Tibial artery (tissue), 4 donors: ENCODE results near the gene SH2D1B.

Experiments
- DNase-seq, 2 donors: peaks; one replicate each; pipeline ENCODE4 v3.0.0-alpha.2; 2019
- H3K27ac ChIP-seq, 2 donors: fragments of 200-600 bp; sonication (generic) in 1 of 2; 1 replicate in 1 of 2; 2 replicates in 1 of 2; pipeline ENCODE4 v1.5.1; 2018 to 2019; ENCODE audit warnings: mild to moderate bottlenecking in 1 of 2
- H3K27me3 ChIP-seq, 2 donors: fragments of 200-600 bp; sonication (generic) in 1 of 2; one replicate each; pipeline versions ENCODE4 v1.5.1 to v1.6.0; 2016 to 2019
- H3K36me3 ChIP-seq, 3 donors: fragments of 200-600 bp; sonication (generic) in 2 of 3; one replicate each; pipeline ENCODE4 v1.5.1; 2016 to 2019; ENCODE audit warnings: mild to moderate bottlenecking in 2 of 3
- H3K4me1 ChIP-seq, 4 donors: fragments of 200-600 bp; sonication (generic) in 2 of 4; 1 replicate in 3 of 4; 2 replicates in 1 of 4; pipeline ENCODE4 v1.5.1; 2016 to 2019
- H3K4me3 ChIP-seq, 2 donors: fragments of 200-600 bp; sonication (generic) in 1 of 2; 1 replicate in 1 of 2; 2 replicates in 1 of 2; pipeline ENCODE4 v1.5.1; 2018 to 2019; ENCODE audit warnings: mild to moderate bottlenecking in 2 of 2
- H3K9me3 ChIP-seq, 3 donors: fragments of 200-600 bp; sonication (generic) in 1 of 3; one replicate each; pipeline ENCODE4 v1.5.1; 2016 to 2019
- CTCF ChIP-seq, 2 experiments: fragments of 200-600 bp in 1 of 2; fragments of 450-650 bp in 1 of 2; IDR thresholded peaks; one replicate each; pipeline ENCODE4 v1.5.1; 2017 to 2019; ENCODE audit warnings: antibody characterized with exemption in 2 of 2, mild to moderate bottlenecking in 1 of 2, moderate library complexity in 1 of 2
- intact Hi-C: fragments of 100-400 bp; cut with DNase I; formaldehyde crosslinking; loops from one replicate; pipeline ENCODE4 v1.15.0; 2023; ENCODE audit warnings: low total_unique reads

The SH2D1B gene

GRCh38 chr1:162386292-162387225 lies 25.4 kb downstream of the SH2D1B start:
- peaks cover 0 to 43% (median 0%) of the 10 kb centered on the region in 3 donors for H3K36me3 ChIP-seq
- TF ChIP-seq CTCF (IDR thresholded peaks at IDR 0.05), result no peak
- peaks cover 0 to 12% of the 10 kb centered on the region in 2 donors for H3K27me3 ChIP-seq
- no peaks in the 10 kb centered on the region for H3K9me3 ChIP-seq
- no peak overlapping the region for H3K27ac ChIP-seq
- peak in 1 of 2 donors; percentile 39 for DNase-seq
- no peaks in the 10 kb centered on the region for H3K4me1 ChIP-seq
- no peak overlapping the region for H3K4me3 ChIP-seq
- intact Hi-C loops, result no loop called here

DNA sequence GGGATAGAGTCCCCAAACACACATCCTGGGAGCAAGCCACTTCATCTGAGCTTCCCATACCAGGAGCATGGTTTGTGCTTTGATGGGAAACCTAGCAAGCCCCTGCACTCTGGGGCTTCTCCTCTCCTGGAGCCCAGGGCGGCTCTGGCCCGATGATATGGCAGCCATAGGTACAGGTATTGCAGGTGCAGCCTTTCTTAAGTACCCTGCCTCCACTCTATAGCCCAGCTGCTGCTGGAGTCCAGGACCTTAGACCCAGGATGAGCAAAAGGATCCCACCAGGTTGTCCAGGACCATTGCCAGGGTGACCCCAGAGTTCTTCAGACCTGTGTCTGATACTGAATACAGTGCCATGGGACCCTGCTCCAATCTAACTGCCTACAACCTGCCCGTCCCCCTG lies 26.2 kb downstream of the SH2D1B start:
- peak in 1 of 2 donors; percentile 46 for DNase-seq
- intact Hi-C loops, result no loop called here
- Histone ChIP-seq H3K27me3 (peaks cover 0 to 9% of the 10 kb centered on the region in 2 donors), H3K36me3 (peaks cover 0 to 43% (median 0%) of the 10 kb centered on the region in 3 donors), H3K4me3 (no peak overlapping the region), H3K9me3 (no peaks in the 10 kb centered on the region), H3K27ac (no peak overlapping the region), H3K4me1 (no peaks in the 10 kb centered on the region)
- no peak for TF ChIP-seq CTCF (IDR thresholded peaks at IDR 0.05)

DNA sequence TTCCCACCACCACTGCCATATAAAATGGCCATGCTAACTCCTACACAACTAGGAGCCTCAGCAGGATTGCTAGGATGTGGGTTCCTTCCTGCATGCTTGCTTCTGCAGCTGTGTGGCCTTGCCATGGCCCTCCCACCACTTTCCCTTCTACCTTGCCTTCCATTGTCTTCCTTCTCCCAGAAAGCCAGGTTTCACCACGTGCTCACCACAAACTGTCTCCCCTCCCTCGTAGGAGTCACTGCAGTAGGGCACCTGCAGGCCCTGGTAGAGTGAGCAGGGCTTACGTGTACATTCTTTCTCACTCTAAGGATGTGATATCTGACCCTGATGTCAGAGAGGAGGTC lies 26.7 kb downstream of the SH2D1B start:
- Histone ChIP-seq H3K9me3 (no peaks in the 10 kb centered on the region), H3K27me3 (peaks cover 0 to 5% of the 10 kb centered on the region in 2 donors), H3K27ac (no peak overlapping the region), H3K36me3 (peaks cover 0 to 43% (median 0%) of the 10 kb centered on the region in 3 donors), H3K4me1 (no peaks in the 10 kb centered on the region), H3K4me3 (no peak overlapping the region)
- intact Hi-C loops, result no loop called here
- TF ChIP-seq CTCF (IDR thresholded peaks at IDR 0.05), result no peak
- no peak for DNase-seq

DNA sequence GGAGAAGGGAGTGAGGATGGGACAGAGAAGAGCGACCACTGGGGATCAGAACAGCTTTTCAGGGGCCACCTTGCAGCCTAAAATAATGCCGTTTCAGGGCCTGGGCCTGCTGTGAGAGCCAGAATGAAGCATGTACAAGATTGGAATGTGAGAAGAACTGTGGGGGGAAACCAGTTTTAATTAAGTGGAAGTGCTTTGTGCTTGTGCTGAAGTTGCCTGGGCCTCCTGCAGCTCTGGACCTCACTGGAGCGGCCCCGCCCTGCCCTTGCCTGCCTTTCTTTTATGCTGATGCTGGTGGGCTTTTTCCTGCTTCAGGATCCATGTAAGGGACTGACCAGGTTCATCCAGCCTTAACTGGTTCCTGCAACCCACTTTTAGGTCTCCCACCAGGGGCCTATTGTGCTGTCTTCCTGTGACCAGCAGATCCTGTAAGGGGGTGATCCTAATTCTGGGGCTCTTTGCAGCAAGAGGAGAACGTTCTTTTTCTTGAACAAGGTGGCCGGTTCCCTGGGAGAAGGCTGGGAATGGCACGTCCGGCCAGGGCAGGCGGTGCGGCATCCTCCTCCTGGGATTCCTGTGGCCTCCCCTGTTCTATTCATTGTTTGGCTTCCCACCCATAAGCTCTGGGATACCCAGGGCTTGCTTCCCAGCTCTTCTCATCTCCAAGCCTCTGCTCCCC lies 27.2 kb downstream of the SH2D1B start:
- intact Hi-C loops, result no loop called here
- TF ChIP-seq CTCF (IDR thresholded peaks at IDR 0.05), result no peak
- no peaks in the 10 kb centered on the region for H3K9me3 ChIP-seq
- H3K4me3 ChIP-seq, result no peak overlapping the region
- no peak overlapping the region for H3K27ac ChIP-seq
- peak in 1 of 2 donors; percentile 44 for DNase-seq
- no peaks in the 10 kb centered on the region for H3K4me1 ChIP-seq
- H3K27me3 ChIP-seq, result no peaks in the 10 kb centered on the region
- H3K36me3 ChIP-seq, result peaks cover 0 to 43% (median 0%) of the 10 kb centered on the region in 3 donors

GRCh38 chr1:162384116-162384515 lies 27.8 kb downstream of the SH2D1B start:
- no peak for TF ChIP-seq CTCF (IDR thresholded peaks at IDR 0.05)
- H3K4me1 ChIP-seq, result no peaks in the 10 kb centered on the region
- H3K27ac ChIP-seq, result no peak overlapping the region
- no peaks in the 10 kb centered on the region for H3K27me3 ChIP-seq
- no peak overlapping the region for H3K4me3 ChIP-seq
- no peaks in the 10 kb centered on the region for H3K9me3 ChIP-seq
- peak in 1 of 2 donors; percentile 37 for DNase-seq
- H3K36me3 ChIP-seq, result peaks cover 0 to 43% (median 0%) of the 10 kb centered on the region in 3 donors
- intact Hi-C loops, result no loop called here
